PFSK-1 (cell line): ENCODE results near the gene CCDC38. TPM values are rescaled to one million over a fixed set of nuclear protein-coding genes. Genes with fewer than 3 reads are reported as not detected.

Experiments used
- FOXP2 ChIP-seq: optimal IDR thresholded peaks from 2 replicates; pipeline ENCODE3; 2011; ENCODE audit warnings: borderline replicate concordance, control low read depth, inconsistent platforms; ENCODE audit not compliant: insufficient read depth; ENCODE audit errors: extremely low read length, extremely low read depth
- POLR2AphosphoS5 ChIP-seq: IDR thresholded peaks from 2 replicates; pipeline ENCODE4 v1.6.1; 2012; ENCODE audit warnings: low read depth, mild to moderate bottlenecking, control low read depth, low read length, moderate library complexity
- REST ChIP-seq, 2 experiments: IDR thresholded peaks; 2 replicates each; pipeline versions ENCODE4 v1.6.1 to v1.8.0; 2011 to 2012; ENCODE audit warnings: low read depth in 2 of 2, low read length in 2 of 2, control low read depth in 1 of 2, inconsistent platforms in 1 of 2, mild to moderate bottlenecking in 1 of 2, moderate library complexity in 1 of 2; ENCODE audit not compliant: insufficient read depth in 1 of 2
- SIN3A ChIP-seq: IDR thresholded peaks from 2 replicates; pipeline ENCODE4 v1.6.1; 2012; ENCODE audit warnings: mild to moderate bottlenecking, low read length, moderate library complexity, borderline replicate concordance; ENCODE audit not compliant: insufficient read depth
- TAF1 ChIP-seq: IDR thresholded peaks from 2 replicates; pipeline ENCODE4 v1.6.1; 2012; ENCODE audit warnings: low read length, control low read depth, borderline replicate concordance; ENCODE audit not compliant: insufficient read depth
- polyA plus RNA-seq: library from polyadenylated mRNA; unstranded; fragments of >200 nt; gene quantifications from one replicate; pipeline ENCODE4 v1.2.1, GENCODE V29; 2012; ENCODE audit warnings: low read depth, missing spikeins; ENCODE audit not compliant: insufficient read length

CCDC38 gene
- polyA plus RNA-seq, result 0.31 TPM

GRCh38 chr12:95942524-95943329 lies at the start of gene CCDC38:
TSS of gene CCDC38 (minus strand) at chr12:95942614. CDS start at chr12:95936509, 6,105 bp downstream.
- no peak for TF ChIP-seq SIN3A
- TF ChIP-seq REST (IDR thresholded peaks at IDR 0.05; ENCODE audit: insufficient read depth in 1 of 2, low read depth in 2 of 2, low read length in 2 of 2), result no peak
- no peak for TF ChIP-seq FOXP2
- no peak for TF ChIP-seq TAF1
- TF ChIP-seq POLR2AphosphoS5, result no peak

GRCh38 chr12:95990136-95990535 lies 47.7 kb upstream of the CCDC38 start:
- no peak for TF ChIP-seq POLR2AphosphoS5
- TF ChIP-seq FOXP2, result no peak
- TF ChIP-seq REST (IDR thresholded peaks at IDR 0.05; ENCODE audit: insufficient read depth in 1 of 2, low read depth in 2 of 2, low read length in 2 of 2), result no peak
- no peak for TF ChIP-seq TAF1
- no peak for TF ChIP-seq SIN3A

GRCh38 chr12:95989504-95990123 lies 47.2 kb upstream of the CCDC38 start:
- TF ChIP-seq POLR2AphosphoS5 (no peak), FOXP2 (no peak), SIN3A (no peak), REST (IDR thresholded peaks at IDR 0.05; ENCODE audit: insufficient read depth in 1 of 2, low read depth in 2 of 2, low read length in 2 of 2) (no peak), TAF1 (no peak)

- TF ChIP-seq TAF1, result no peak
- TF ChIP-seq POLR2AphosphoS5, result no peak
These were observed 46.3 kb upstream of the CCDC38 start for GRCh38 chr12:95988506-95989275.
